GM10266 (cell line): ENCODE measurements around the gene CD2BP2.
A peak's percentile ranks its signal among the peaks of the same experiment; 100 is the strongest.
"Not testable (repeated sequence)": the region's sequence is repeated elsewhere in the genome, so short reads cannot be mapped to it uniquely, and the experiment has no call there.

Source experiments
- DNase-seq: peaks from one replicate; pipeline ENCODE4 v3.0.0; 2012; ENCODE audit errors: extremely low spot score
- TF ChIP-seq, protein P1 (sequence below): IDR thresholded peaks from 2 replicates; pipeline ENCODE4 v1.5.1; 2012; ENCODE audit warnings: mild to moderate bottlenecking, low read depth; ENCODE audit not compliant: control insufficient read depth, insufficient read depth; ENCODE audit errors: missing control alignments

CD2BP2 gene

DNA sequence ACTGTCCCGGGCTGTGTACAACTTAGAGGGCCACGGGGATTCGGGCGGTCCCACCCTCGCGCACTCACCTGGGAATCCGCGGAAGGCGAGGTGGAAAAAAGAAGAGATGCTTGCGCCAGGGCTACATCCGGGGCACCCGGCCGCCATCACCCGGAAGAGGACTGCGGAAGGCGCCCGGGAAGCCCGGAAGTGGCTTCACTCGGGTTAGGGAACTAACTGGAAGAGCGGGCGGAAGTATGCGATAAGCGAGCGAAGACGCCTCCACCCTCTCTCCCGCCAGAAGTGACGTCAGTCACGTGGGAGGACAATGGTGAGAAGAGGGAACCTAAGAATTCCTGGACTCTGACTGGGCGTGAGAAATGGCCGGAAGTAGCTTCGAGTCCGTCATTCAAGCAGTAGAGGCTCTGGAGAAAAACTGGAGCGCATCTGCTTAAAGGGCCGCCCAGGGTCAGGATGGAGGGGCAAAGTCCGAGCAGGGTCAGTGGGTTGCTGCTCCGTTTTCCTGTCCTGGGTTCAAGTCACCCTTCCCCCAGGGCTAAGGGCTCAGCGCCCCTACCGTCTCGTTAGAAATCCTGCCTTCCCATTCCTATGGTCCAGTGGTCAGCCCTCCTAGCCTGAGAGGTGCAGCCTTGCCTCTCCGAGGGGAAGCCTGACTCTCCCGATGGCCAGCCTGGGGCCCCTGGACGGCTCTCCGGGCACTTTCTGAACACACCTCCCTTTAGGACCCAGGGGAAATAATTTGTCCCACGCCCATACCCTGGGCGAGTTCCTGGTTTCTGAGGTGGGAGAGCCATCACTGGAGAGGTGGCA is at the start of gene CD2BP2:
Gene CD2BP2, minus strand, starts transcription at position 165 of the 810 bp plus-strand sequence. CDS start 627 bp downstream, outside the sequence.
- TF ChIP-seq, protein P1, sequence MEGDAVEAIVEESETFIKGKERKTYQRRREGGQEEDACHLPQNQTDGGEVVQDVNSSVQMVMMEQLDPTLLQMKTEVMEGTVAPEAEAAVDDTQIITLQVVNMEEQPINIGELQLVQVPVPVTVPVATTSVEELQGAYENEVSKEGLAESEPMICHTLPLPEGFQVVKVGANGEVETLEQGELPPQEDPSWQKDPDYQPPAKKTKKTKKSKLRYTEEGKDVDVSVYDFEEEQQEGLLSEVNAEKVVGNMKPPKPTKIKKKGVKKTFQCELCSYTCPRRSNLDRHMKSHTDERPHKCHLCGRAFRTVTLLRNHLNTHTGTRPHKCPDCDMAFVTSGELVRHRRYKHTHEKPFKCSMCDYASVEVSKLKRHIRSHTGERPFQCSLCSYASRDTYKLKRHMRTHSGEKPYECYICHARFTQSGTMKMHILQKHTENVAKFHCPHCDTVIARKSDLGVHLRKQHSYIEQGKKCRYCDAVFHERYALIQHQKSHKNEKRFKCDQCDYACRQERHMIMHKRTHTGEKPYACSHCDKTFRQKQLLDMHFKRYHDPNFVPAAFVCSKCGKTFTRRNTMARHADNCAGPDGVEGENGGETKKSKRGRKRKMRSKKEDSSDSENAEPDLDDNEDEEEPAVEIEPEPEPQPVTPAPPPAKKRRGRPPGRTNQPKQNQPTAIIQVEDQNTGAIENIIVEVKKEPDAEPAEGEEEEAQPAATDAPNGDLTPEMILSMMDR: no peak
- DNase-seq: peak; percentile 93

DNA sequence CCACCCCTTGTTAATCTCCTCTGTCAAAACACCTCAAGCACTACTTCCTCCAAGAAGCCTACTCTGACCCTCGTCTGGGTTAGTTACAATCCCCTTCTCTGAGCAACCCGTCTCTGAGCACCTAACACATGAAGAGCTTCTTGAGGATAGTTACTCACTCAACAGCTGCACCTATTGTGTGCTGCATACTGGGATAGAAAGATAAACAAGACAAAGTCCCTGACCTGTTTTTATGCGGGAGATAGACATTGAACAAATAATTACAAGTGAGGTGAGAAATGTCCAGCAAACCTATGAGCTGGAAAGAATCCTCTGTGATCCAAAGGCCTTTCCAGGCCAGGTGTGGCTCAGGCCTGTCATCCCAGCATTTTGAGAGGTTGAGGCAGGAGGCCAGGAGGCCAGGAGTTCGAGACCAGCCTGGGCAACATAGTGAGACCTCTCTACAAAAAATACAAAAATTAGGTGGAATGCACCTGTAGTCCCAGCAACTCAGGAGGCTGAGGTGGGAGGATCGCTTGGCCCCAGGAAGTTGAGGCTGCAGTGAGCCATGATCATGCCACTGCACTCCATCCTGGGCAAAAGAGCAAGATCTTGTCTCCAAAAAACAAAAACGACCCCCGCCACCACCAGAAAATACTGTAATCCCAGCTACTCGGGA is 46.8 kb upstream of the CD2BP2 start:
- TF ChIP-seq, protein P1: no peak
- no peak for DNase-seq

DNA sequence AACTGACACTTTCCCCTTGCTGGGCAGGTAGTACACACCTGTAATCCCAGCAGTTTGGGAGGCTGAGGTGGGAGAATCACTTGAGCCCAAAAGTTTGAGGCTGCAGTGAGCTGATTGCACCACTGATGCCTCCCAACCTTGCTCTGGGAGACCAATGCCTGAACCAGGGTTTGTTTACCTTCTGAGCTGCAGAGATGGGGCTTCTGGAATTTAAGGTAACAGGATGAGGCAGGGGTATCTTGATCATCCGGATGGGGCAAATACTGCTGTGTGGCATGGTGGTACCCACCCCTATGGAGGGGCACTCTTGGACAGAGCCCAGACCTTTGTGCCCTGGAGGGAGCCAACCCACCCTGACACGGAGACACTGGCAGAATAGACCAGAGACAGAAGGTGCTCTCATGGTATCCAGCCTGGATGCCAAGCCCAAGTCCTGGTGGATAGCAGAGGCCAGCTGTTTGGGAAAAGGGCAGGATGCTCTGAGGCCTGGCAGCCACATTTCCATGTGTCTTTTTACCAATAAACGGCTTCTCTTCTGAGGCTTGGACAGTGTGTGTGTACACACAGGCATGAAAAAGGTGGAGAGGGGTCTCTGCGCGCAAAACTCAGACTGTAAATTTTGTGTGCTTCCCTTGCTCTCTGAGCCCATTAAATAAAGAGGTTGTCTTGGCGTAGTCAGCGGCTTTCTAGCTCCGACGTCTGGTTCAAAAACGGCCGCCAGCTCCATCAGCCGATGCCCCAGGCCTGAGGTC is 44.5 kb upstream of the CD2BP2 start:
- TF ChIP-seq, protein P1: no peak

DNA sequence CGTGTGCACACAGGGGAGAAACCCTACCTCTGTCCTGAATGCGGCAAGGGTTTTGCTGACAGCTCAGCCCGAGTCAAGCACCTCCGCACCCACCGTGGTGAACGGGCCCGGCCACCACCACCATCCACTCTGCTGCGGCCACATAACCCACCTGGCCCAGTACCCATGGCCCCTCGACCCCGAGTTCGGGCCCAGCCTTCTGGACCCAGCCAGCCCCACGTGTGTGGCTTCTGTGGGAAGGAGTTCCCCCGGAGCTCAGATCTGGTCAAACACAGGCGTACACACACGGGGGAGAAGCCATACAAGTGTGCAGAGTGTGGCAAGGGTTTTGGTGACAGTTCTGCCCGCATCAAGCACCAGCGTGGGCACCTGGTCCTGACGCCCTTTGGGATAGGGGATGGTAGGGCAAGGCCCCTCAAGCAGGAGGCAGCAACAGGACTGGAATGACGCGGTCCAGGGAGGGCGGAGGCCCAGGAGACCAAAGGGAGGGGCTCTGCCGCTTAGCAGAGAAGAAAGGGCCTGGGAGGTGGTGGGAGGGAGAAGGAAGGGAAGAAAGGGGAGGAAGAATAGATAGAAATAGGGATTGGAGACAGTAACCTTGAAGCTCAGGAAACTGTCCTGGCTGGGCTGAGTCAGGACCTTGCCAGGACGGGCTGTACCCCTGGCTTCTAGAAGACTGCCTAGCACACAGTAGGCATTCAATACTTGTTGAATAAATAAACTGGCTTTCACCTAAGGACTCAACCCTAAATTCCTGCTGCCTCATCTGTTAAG is 43.7 kb upstream of the CD2BP2 start:
- DNase-seq: no peak
- TF ChIP-seq, protein P1: no peak

More for the DNA sequence above, 44.5 kb upstream of the CD2BP2 start:
- DNase-seq: no peak

DNA sequence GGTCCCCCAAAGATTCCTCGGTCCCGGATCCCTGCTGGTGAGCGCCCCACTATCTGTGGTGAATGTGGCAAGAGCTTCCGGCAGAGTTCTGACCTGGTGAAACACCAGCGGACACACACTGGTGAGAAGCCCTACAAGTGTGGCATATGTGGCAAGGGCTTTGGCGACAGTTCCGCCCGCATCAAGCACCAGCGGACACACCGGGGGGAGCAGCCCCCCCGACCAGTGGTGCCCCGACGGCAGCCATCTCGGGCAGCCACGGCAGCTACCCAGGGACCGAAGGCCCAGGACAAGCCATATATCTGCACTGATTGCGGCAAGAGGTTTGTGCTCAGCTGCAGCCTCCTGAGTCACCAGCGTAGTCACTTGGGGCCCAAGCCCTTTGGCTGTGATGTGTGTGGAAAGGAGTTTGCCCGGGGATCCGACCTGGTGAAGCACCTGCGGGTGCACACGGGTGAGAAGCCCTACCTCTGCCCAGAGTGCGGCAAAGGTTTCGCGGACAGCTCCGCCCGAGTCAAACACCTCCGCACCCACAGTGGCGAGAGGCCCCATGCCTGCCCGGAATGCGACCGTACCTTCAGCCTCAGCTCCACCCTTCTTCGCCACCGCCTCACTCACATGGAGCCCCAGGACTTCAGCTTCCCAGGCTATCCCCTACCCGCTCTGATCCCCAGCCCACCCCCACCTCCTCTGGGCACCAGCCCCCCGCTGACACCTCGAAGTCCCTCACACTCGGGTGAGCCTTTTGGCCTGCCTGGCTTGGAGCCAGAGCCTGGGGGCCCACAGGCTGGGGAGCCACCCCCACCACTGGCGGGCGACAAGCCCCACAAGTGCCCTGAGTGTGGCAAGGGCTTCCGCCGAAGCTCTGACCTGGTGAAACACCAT is 42.9 kb upstream of the CD2BP2 start:
- TF ChIP-seq, protein P1: no peak
- DNase-seq: no peak

DNA sequence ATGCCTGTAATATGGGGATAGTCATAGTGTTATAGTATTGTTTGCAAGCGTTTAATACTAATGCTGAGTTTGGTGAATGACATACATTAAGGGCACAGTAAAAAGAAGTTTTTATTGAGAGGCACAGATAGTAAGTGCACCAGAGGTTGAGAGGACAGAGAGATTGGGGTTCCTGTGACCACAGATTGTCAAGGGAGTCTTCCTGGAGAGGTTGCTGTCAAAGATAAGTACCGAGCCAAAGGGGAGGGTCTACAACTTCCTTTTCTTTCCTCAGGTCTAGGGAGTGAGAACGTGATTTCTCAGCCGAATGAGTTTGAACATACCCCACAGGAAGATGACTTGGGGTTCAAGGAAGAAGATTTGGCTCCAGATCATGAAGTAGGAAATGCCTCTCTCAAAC is 41.9 kb upstream of the CD2BP2 start:
- TF ChIP-seq, protein P1: no peak
- DNase-seq: no peak

DNA sequence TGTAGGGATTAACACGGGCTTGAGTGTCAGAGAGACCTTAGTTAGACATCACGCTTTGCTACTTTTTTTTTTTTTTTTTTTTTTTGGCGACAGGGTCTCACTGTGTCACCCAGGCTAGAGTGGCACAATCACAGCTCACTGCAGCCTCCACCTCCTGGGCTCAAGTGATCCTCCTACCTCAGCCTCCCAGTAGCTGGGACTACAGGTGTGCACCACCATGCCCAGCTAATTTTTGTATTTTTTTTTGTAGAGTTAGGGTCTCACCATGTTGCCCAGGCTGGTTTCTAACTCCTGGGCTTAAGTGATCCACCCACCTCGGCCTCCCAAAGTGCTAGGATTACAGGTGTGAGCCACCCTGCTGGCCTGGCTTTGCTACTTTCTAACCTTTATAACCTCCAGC is 41.5 kb upstream of the CD2BP2 start:
- DNase-seq: not testable (repeated sequence)
